ENCODE data around the gene LRRC26.
"Not testable (repeated sequence)": the region's sequence is repeated elsewhere in the genome, so short reads cannot be mapped to it uniquely, and the experiment has no call there.

LRRC26 gene

DNA sequence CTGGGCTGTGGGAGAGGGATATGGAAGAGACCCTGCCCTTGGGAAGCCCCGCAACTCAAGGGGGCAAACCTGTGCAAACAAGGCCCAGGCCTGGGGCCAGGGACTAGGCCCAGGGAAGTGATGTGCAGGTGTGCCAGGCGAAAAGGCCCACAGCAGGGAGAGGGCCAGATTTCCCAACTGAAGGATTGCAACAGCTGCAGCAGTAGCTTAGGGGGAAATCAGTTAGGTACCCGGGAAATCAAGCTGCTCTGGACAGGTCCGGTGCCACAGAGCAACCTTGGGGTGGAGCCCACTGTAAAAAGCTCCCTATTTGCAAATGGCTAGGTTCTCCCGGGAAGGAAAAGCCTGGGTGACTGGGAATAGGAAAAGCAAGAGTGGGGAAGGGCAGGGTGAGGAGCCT is 20.5 kb downstream of the LRRC26 start:
- DNase-seq: no peak

- no peak for DNase-seq
Measured at GRCh38 chr9:137148661-137149060, 21.2 kb downstream of the LRRC26 start.

DNA sequence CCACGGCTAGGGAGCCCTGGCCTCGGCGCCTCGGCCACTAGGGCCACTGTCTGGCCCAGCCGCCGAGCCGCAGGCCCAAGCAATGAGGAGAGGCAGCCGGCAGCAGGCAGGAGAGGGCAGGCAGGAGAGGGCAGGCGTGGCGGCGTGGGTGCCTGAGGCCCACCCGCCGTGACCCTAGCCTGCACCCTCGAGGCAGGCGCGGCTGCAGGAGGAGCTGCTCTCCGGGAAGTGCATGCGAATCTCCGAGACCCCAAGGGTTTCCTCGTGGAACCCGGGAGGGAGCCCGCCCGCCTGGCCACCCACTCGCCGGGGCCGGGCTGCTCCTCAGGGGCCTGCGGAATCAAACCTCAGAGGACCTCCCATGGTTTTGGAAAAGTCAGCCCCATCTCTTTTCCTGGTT is 21.6 kb downstream of the LRRC26 start:
- DNase-seq: no peak

DNA sequence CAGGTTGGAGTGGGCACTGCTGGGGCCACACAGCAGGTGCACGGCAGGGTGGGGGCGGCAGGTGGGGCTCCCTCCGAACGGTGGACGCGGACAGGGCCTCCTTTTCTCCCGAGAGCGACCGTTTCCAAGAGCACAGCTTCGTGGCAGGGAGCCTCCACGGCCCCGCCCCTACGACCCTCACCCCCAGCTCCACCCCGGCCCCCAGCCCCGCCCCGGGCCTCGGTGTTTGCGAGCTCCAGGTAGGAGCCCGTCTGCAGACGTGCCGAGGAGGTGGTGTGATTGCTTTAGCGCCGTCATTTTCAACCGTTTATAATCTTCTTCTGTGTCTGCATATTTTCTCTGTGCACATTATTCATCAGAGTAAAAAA is 22.1 kb downstream of the LRRC26 start:
- no peak for DNase-seq

DNA sequence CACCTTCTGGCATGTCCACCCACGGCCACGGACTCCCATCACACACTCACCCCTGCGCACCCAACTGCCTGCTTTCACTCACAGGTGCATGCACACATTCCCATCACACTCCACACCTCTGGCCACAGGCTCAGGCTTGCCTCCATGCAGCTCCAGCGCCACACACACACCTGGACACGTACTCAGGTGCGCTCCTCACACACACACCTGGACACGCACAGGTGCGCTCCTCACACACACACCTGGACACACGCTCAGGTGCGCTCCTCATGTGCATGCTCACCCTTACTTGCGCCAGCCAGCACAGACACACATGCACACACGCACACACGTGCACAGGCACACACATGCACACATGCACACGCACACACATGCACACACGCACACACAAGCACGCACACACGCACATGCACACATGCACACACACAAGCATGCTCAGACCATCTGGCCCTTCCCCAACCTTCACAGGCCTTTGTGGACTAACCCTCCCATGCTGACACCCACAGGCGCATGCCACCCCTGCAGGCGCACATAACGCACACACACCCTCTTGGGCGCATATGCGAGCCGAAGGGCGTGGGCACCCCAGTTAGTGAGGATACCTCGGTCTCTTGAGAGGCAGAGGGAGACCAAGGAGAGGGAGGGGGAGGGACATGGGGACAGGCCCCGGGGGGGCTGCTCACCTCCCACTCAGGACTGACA is 22.6 kb downstream of the LRRC26 start:
- no peak for DNase-seq

- DNase-seq: no peak
Measured at GRCh38 chr9:137146527-137146918, 23.3 kb downstream of the LRRC26 start.

- no peak for DNase-seq
Measured at GRCh38 chr9:137145731-137146526, 23.9 kb downstream of the LRRC26 start.

- DNase-seq: no peak
Measured at GRCh38 chr9:137143459-137143858, 26.4 kb downstream of the LRRC26 start.

DNA sequence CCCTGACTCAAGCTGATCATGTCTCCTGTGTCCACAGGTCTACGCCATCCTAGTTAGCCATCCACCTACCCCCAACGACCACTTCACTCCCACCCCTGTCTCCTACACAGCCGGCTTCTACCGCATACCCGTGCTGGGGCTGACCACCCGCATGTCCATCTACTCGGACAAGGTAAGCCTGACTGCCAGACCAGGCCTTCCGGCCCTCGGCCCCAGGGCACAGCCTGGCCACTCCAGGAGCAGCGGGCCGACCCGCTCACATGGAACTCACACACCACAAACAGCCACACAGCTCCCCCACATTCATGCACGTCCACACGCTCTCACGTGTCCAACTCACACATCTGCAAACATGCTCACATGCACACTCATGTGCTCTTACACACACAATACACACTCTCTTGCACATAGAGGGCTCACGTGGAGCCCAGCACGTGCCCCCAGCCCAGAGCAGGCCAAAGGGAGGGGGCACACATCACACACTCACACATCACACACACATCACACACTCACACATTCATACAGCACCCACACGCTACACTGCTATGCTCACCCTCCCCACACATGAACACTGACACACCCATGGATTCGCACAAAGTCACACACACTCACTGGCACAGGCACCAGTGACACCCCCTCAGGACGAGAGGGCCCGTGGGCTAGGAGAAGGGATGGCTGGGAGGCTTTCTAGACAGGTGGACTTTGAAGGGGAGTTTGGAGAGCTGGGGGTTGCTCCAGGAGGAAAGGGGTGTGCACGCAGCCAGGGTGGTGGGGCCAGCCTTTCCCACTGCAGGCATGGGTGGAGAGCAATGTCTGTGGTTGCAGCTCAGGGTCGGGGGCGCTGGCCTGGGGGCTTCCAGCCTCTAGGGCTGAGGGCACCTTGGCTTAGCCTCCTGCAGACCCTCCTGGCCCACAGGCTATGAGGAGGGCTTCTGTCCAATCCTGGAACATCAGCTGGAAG is 27.6 kb downstream of the LRRC26 start:
- DNase-seq: no peak

DNA sequence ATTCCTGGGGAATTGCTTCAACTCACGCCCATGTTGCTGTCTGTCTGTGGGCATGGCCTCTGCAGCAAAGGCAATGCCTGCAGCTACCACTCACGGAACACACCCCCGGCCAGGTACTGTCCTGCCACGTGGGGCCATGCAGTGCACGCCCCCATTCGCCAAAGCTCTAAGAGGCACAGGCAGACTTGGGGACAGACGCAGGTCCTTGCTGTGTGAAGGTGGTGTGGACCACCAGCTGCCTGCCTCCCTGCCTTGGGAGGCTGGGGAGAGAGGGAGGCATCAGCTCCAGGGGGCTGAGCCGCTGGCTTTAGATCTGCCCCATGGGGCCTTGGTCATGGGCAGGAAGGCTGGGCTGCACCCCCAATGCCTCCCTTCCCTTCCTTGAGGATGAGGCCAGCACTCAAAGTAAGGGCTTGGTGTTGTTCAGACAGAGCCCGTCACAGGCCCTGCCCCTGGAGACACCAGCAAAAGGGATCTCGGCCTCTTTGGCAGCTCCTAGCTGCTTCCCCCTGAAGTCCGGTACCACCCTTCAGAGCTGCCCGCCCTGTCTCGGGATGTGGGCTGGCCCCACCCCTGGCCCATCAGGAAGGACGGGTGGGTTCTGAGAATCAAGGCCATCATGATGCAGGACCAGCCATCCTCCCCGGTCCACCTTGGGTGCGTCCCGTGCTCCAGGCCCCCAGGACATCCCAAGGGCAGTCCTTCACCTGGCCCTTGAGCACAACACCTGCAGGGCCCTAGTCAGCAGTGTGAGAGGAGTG is 28.6 kb downstream of the LRRC26 start:
- DNase-seq: no peak

- DNase-seq: no peak
Measured at GRCh38 chr9:137140151-137141012, 29.5 kb downstream of the LRRC26 start.

DNA sequence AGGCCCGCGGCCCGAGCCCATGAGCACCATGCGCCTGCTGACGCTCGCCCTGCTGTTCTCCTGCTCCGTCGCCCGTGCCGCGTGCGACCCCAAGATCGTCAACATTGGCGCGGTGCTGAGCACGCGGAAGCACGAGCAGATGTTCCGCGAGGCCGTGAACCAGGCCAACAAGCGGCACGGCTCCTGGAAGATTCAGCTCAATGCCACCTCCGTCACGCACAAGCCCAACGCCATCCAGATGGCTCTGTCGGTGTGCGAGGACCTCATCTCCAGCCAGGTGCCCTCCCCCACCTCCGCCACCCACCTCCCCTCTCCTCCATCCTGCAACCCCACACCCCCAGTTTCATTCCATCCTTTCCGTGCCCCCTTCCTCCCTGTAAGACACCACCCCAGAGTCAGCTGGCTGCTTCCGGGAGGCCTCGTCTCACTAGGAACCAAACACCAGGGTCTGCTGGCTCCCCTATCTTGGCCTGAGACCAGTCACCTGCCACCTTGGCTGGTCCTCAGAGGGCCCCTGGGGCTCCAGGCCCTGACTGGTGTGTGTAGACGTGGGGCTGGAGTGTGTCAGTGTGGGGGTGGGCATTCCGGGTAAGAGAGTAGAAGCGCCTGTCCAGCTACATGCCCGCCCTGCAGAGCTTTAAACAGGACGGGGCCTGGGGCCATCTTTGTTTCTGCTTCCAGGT is 30.2 kb downstream of the LRRC26 start:
- no peak for DNase-seq

DNA sequence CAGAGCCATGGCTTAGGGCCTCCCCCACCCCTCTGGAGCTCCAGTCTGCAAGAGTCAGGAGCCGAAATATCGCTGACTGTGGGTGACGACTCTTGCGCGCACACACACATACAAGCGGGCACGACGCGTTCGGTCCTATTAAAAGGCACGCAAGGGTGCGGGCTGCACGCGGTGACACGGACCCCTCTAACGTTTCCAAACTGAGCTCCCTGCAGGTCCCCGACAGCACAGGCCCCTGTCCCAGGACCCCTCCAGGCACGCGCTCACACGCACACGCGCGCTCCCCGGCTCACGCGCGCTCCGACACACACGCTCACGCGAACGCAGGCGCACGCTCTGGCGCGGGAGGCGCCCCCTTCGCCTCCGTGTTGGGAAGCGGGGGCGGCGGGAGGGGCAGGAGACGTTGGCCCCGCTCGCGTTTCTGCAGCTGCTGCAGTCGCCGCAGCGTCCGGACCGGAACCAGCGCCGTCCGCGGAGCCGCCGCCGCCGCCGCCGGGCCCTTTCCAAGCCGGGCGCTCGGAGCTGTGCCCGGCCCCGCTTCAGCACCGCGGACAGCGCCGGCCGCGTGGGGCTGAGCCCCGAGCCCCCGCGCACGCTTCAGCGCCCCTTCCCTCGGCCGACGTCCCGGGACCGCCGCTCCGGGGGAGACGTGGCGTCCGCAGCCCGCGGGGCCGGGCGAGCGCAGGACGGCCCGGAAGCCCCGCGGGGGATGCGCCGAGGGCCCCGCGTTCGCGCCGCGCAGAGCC is 31.0 kb downstream of the LRRC26 start, which contains the start of gene GRIN1:
Gene GRIN1, plus strand, starts transcription at position 433 of the 746 bp plus-strand sequence. CDS start 333 bp downstream, outside the sequence.
- DNase-seq: no peak

DNA sequence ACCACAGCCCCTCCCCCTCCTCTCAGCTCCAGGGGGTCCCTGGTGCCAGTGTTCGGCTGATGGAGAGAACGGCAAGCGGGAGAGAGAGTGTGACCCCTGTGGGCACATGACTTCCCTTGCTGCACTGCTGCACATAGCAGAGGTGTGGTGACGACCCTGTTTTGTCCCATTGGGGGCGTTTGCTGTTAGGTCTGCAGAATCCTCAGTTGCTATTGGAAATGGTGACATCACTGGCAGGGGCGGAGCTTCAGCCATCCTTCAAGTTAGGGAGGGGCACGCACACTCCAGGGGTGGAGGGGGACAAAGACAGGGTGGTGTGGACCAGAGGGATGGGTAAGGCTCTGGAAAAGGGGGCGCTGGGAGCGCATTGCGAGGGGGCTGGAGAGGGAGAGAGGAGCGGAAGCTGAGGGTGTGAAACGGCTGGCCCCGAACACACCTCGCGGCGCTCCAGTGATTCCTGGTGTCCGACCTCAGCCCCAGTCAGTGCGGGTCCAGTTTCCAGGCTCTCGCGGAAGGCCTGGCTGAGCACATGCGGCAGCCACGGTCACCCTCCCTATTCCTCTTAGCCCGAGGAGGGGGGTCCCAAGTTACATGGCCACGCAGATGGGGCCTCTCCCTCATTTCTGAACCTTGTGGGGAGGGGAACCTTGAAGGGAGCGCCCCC is 31.7 kb downstream of the LRRC26 start:
- DNase-seq: no peak

DNA sequence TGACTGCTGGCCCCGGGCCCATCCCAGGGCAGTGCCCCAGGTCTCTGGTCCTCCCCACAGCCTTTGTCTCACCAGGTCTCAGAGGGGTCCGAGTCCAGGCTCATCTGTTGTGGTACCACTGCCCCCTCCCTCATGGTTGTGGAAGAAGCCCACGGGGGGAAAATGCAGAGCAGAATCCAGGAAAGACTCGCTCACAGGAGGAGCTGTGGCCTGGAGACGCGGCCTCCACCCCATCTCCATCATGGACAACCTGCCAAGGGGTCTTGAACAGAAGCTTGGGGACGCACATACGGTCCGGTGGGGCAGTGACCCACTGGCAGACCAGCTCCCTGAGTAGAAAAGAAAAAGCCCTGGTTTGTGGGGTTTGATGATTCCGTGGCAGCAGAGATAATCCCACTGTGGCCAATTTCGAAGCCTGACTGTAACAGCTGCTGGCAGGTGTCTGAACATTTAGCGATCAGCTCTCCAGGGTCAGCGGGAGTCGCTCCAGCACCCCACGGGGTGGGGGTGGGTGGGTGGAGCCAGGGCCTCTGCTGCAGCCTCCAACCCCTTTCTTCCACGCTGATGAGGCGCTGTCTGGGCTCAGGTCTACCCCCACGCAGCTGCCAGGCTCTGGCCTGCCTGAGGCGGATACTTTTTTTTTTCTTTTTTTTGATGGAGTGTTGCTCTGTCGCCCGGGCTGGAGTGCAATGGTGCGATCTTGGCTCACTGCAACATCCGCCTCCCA is 32.8 kb downstream of the LRRC26 start:
- no peak for DNase-seq

- DNase-seq: no peak
Measured at GRCh38 chr9:137136261-137136880, 33.5 kb downstream of the LRRC26 start.

DNA sequence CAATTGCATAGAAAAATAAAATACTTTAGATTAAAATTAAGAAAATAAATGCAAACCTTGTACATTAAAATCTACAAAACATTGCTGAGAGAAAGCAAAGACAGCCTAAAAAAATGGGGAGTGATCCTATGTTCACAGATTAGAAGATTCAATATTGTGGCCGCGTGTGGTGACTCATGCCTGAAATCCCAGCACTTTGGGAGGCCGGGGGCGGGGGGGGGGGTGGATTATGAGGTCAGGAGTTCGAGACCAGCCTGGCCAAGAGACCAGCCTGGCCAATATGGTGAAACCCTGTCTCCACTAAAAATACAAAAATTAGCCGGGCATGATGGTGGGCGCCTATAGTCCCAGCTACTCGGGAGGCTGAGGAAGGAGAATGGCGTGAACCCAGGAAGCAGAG is 34.7 kb downstream of the LRRC26 start:
- DNase-seq: not testable (repeated sequence)

DNA sequence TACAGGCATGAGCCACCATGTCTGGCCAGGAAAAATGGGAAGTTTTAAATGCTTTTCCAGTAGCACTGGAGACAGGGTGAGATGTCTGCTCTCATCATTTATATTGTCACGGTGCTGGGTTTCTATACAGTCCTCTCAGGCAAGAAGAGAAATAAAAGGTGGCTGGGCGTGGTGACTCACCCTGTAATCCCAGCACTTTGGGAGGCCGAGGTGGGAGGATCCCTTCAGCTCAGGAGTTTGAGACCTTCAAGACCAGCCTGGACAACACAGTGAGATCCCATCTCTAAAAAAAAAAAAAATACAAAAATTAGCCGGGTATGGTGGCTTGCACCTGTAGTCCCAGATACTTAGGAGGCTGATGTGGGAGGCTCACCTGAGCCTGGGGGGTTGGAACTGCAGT is 35.7 kb downstream of the LRRC26 start:
- DNase-seq: no peak
